ENCODE results near the gene NAPA. TPM values are rescaled to one million over a fixed set of nuclear protein-coding genes. Genes with fewer than 3 reads are reported as not detected.

Gene NAPA
- total and polyA plus RNA-seq, 10 of the 15 experiments (the other 5 are each of a cell fraction or from before 2014, with no cell fraction given): 8.2 to 193 (median 102) TPM

DNA sequence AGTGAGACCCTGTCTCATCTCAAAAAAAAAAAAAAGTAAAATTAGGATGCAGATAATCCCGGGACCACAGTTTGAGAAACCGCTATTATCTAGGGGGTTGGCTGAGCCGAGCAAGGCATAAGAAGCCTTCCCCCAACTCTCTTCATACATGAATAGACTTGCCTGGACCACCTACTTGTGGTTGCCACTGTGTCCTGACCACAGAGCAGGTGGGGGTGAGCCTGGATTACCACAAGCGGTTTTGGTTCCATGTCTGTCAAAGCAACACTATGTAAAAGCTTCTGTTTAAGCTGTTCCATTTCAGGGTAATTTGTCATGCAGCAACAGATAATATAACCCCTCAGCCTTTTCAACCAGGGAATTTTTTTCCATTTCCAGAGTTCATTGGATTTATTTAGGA lies 3.3 kb upstream of the NAPA start (continued):
- TF ChIP-seq ZZZ3 (IDR thresholded peaks at IDR 0.05; ENCODE audit: control insufficient read depth, insufficient read length, low read depth): no peak
- TF ChIP-seq CREB1 (IDR thresholded peaks at IDR 0.05; ENCODE audit: low read depth): peak; percentile 53; the same call in 1 of the 2 replicates
- TF ChIP-seq RAD21 (IDR thresholded peaks at IDR 0.05; ENCODE audit: insufficient read depth, low read depth, low read length): 0 out of 2 replicates have a peak, but pooled peaks have one; percentile 4
- peak; percentile 97 for TF ChIP-seq PAX5 (IDR thresholded peaks at IDR 0.05; ENCODE audit: borderline replicate concordance, low read depth, low read length)
- TF ChIP-seq E4F1 (IDR thresholded peaks at IDR 0.05; ENCODE audit: borderline replicate concordance, partially characterized antibody): no peak
- TF ChIP-seq ATF7 (IDR thresholded peaks at IDR 0.05; ENCODE audit: low read depth): peak; percentile 71
- TF ChIP-seq MXI1 (IDR thresholded peaks at IDR 0.05; ENCODE audit: low read depth, low read length): no peak
- TF ChIP-seq NFIC (IDR thresholded peaks at IDR 0.05; ENCODE audit: low read depth, low read length): peak; percentile 95
- TF ChIP-seq HCFC1 (IDR thresholded peaks at IDR 0.05; ENCODE audit: low read length): no peak
- TF ChIP-seq YY1 (IDR thresholded peaks at IDR 0.05; ENCODE audit: low read depth, low read length): no peak
- TF ChIP-seq NR2F1 (conservative IDR thresholded peaks at IDR 0.05): peak; percentile 84
- peak; percentile 69 for TF ChIP-seq PML (IDR thresholded peaks at IDR 0.05; ENCODE audit: low read length)
- 0 out of 2 replicates have a peak, but pooled peaks have one; percentile 9 for TF ChIP-seq NR2C1 (IDR thresholded peaks at IDR 0.05)
- TF ChIP-seq IRF4 (IDR thresholded peaks at IDR 0.05; ENCODE audit: low read depth, low read length): peak; percentile 63; the same call in 1 of the 2 replicates
- TF ChIP-seq BACH1 (IDR thresholded peaks at IDR 0.05; ENCODE audit: borderline replicate concordance): peak; percentile 85; the same call in 1 of the 2 replicates
- no peak for TF ChIP-seq NFYB (IDR thresholded peaks at IDR 0.05; ENCODE audit: insufficient read depth, low read depth, low read length)
- TF ChIP-seq RUNX3 (IDR thresholded peaks at IDR 0.05; ENCODE audit: low read length): peak; percentile 100
- TF ChIP-seq ATF3 (IDR thresholded peaks at IDR 0.05; ENCODE audit: borderline replicate concordance, extremely low read depth, low read depth, low read length): no peak
- peak; percentile 67 for TF ChIP-seq KLF5 (IDR thresholded peaks at IDR 0.05; ENCODE audit: partially characterized antibody)
- peak; percentile 93 for TF ChIP-seq DPF2 (IDR thresholded peaks at IDR 0.05)
- TF ChIP-seq, protein P1, sequence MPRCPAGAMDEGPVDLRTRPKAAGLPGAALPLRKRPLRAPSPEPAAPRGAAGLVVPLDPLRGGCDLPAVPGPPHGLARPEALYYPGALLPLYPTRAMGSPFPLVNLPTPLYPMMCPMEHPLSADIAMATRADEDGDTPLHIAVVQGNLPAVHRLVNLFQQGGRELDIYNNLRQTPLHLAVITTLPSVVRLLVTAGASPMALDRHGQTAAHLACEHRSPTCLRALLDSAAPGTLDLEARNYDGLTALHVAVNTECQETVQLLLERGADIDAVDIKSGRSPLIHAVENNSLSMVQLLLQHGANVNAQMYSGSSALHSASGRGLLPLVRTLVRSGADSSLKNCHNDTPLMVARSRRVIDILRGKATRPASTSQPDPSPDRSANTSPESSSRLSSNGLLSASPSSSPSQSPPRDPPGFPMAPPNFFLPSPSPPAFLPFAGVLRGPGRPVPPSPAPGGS (IDR thresholded peaks at IDR 0.05; ENCODE audit: borderline replicate concordance, insufficient read depth, low read depth, low read length, poor library complexity, severe bottlenecking): peak; percentile 71
- peak; percentile 94; the same call in 1 of the 2 replicates for TF ChIP-seq EZH2 (IDR thresholded peaks at IDR 0.05; ENCODE audit: borderline replicate concordance, control insufficient read depth, low read depth, low read length)
- TF ChIP-seq BMI1 (IDR thresholded peaks at IDR 0.05; ENCODE audit: borderline replicate concordance): peak; percentile 66; the same call in 1 of the 2 replicates
- TF ChIP-seq MEF2B (IDR thresholded peaks at IDR 0.05; ENCODE audit: partially characterized antibody, poor library complexity, severe bottlenecking): peak; percentile 68
- TF ChIP-seq CHD1 (IDR thresholded peaks at IDR 0.05; ENCODE audit: low read depth, low read length): peak; percentile 91; the same call in 1 of the 2 replicates
- TF ChIP-seq TCF3 (IDR thresholded peaks at IDR 0.05; ENCODE audit: borderline replicate concordance, insufficient read depth, low read depth, low read length): peak; percentile 91
- TF ChIP-seq ZSCAN29 (IDR thresholded peaks at IDR 0.05): no peak
- TF ChIP-seq, protein P2, sequence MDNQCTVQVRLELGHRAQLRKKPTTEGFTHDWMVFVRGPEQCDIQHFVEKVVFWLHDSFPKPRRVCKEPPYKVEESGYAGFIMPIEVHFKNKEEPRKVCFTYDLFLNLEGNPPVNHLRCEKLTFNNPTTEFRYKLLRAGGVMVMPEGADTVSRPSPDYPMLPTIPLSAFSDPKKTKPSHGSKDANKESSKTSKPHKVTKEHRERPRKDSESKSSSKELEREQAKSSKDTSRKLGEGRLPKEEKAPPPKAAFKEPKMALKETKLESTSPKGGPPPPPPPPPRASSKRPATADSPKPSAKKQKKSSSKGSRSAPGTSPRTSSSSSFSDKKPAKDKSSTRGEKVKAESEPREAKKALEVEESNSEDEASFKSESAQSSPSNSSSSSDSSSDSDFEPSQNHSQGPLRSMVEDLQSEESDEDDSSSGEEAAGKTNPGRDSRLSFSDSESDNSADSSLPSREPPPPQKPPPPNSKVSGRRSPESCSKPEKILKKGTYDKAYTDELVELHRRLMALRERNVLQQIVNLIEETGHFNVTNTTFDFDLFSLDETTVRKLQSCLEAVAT (IDR thresholded peaks at IDR 0.05): peak; percentile 99

Measured in GM12878 (cell line).